ENCODE results near the gene GRN. TPM values are rescaled to one million over a fixed set of nuclear protein-coding genes. Genes with fewer than 3 reads are reported as not detected.
A peak's percentile ranks its signal among the peaks of the same experiment; 100 is the strongest.
"Not testable (repeated sequence)": the region's sequence is repeated elsewhere in the genome, so short reads cannot be mapped to it uniquely, and the experiment has no call there.

GRN gene
- total and polyA plus RNA-seq, 11 donors: 44.6 to 451 (median 185) TPM

DNA sequence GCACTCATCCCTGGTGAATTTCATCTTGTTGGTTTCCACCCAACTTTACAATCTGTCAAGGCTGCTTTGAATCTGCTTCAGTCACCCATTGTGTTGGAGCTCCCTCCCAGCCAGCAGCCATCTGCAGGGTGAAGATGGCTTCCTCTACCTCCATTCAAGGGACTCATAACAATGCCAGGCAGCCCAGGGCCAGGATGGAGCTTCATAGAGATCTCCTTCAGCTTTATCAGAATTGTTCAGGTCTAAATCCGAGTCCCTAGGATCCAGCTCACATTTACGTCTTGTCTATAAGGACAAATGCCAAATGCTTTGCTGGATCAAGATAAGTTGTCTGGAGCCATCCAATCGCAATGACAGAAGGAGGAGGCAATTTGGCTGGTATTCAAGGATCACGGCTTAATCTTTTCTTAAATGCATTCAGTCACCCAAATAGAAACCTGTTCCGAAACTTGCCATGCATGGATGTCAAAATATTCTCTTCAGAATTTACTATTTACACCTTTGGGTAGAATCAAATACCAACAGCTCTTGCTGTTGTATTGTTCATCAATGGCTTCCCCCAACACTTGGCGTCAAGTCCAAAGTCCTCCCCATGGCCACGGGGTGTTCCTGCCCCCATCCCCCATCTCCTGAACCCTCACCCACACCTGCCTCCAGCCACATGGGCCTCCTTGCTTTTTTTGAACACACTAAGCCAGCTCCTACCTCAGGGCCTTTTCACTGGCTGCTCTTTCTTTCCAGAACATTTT, 22.3 kb downstream of the GRN start:
- H3K27ac ChIP-seq: no peak overlapping the region
- no peak for TF ChIP-seq POLR2A (IDR thresholded peaks at IDR 0.05)
- TF ChIP-seq, protein P1, sequence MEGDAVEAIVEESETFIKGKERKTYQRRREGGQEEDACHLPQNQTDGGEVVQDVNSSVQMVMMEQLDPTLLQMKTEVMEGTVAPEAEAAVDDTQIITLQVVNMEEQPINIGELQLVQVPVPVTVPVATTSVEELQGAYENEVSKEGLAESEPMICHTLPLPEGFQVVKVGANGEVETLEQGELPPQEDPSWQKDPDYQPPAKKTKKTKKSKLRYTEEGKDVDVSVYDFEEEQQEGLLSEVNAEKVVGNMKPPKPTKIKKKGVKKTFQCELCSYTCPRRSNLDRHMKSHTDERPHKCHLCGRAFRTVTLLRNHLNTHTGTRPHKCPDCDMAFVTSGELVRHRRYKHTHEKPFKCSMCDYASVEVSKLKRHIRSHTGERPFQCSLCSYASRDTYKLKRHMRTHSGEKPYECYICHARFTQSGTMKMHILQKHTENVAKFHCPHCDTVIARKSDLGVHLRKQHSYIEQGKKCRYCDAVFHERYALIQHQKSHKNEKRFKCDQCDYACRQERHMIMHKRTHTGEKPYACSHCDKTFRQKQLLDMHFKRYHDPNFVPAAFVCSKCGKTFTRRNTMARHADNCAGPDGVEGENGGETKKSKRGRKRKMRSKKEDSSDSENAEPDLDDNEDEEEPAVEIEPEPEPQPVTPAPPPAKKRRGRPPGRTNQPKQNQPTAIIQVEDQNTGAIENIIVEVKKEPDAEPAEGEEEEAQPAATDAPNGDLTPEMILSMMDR (IDR thresholded peaks at IDR 0.05): no peak
- H3K27me3 ChIP-seq: peaks cover 0 to 26% (median 2%) of the 10 kb centered on the region in 9 donors
- ATAC-seq (no peak), DNase-seq (no peak)
- H3K4me1 ChIP-seq: peaks cover 0 to 18% (median 7%) of the 10 kb centered on the region in 12 donors
- H3K36me3 ChIP-seq: no peaks in the 10 kb centered on the region
- intact Hi-C loops (cut with DNase I): no loop called here
- WGBS, 4 donors: 61 to 69% (median 66%) methylated on average over 7 of the region's 7 CpGs
- H3K9me3 ChIP-seq: no peaks in the 10 kb centered on the region
- no peak overlapping the region for H3K4me3 ChIP-seq

DNA sequence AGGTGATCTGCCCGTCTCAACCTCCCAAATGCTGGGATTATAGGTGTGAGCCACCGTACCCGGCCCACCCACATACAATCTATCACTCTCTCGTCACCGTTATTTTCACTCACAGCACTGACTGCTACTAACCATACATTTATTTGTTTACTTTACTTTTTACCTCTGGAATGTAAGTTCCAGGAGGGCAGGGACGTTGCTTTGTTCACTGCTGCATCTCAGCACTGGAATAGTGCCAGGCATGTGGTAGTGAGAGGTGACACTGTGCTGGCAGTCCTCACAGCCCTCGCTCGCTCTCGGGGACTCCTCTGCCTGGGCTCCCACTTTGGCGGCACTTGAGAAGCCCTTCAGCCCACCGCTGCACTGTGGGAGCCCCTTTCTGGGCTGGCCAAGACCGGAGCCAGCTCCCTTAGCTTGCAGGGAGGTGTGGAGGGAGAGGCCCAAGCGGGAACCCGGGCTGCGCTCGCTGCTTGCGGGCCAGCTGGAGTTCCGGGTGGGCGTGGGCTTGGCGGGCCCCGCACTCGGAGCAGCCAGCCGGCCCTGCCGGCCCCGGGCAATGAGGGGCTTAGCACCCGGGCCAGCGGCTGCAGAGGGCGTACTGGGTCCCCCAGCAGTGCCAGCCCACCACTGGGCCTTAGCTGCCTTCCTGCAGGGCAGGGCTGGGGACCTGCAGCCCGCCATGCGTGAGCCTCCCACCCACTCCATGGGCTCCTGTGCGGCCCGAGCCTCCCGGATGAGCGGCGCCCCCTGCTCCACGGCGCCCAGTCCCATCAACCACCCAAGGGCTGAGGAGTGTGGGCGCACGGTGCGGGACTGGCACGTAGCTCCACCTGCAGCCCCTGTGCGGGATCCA, 23.5 kb downstream of the GRN start:
- DNase-seq; H3K27ac ChIP-seq; ATAC-seq; H3K4me1 ChIP-seq; H3K36me3 ChIP-seq; H3K4me3 ChIP-seq; H3K9me3 ChIP-seq; intact Hi-C loops (cut with DNase I): not testable (repeated sequence)
- 88 to 92% (median 91%) methylated on average over 20 to 42 of the region's 42 CpGs for WGBS, 4 donors
- H3K27me3 ChIP-seq: peaks cover 0 to 16% (median 2%) of the 10 kb centered on the region in 9 donors

- H3K4me3 ChIP-seq; DNase-seq; H3K4me1 ChIP-seq; H3K36me3 ChIP-seq; ATAC-seq; intact Hi-C loops (cut with DNase I); H3K9me3 ChIP-seq; H3K27ac ChIP-seq: not testable (repeated sequence)
- WGBS, 4 donors: 66 to 69% (median 67%) methylated on average over 13 to 17 of the region's 17 CpGs
- H3K27me3 ChIP-seq: peaks cover 0 to 16% (median 2%) of the 10 kb centered on the region in 9 donors
These were observed 24.4 kb downstream of the GRN start for GRCh38 chr17:44369414-44370023.

GRCh38 chr17:44372036-44372435, 26.9 kb downstream of the GRN start:
- ATAC-seq (no peak), DNase-seq (peak in 1 of 5 donors; percentile 20)
- Histone ChIP-seq H3K27ac (no peak overlapping the region), H3K4me3 (no peak overlapping the region), H3K27me3 (peaks cover 0 to 11% (median 2%) of the 10 kb centered on the region in 9 donors), H3K4me1 (peaks cover 0 to 17% (median 3%) of the 10 kb centered on the region in 12 donors), H3K36me3 (no peaks in the 10 kb centered on the region), H3K9me3 (no peaks in the 10 kb centered on the region)
- no peak for TF ChIP-seq POLR2A (IDR thresholded peaks at IDR 0.05)
- TF ChIP-seq, protein P1 (IDR thresholded peaks at IDR 0.05): no peak
- 73 to 81% (median 78%) methylated on average over 10 of the region's 10 CpGs for WGBS, 4 donors
- intact Hi-C loops (cut with DNase I): no loop called here
